ENCODE data around the gene CLSTN1. TPM values are rescaled to one million over a fixed set of nuclear protein-coding genes. Genes with fewer than 3 reads are reported as not detected.

CLSTN1 gene
- total RNA-seq, 1 experiment from 2014 or later: 143 TPM

GRCh38 chr1:9821710-9822109 lies 2.1 kb downstream of the CLSTN1 start:
- peak overlapping the region; percentile 75 for H3K27ac ChIP-seq (ENCODE audit: low read length)
- no peak for TF ChIP-seq POLR2AphosphoS5 (IDR thresholded peaks at IDR 0.05; ENCODE audit: low read depth, low read length)
- no peak for TF ChIP-seq TCF7L2 (IDR thresholded peaks at IDR 0.05; ENCODE audit: low read depth, low read length)
- no peak for TF ChIP-seq REST (IDR thresholded peaks at IDR 0.05; ENCODE audit: insufficient read depth in 1 of 2, low read depth in 2 of 2, low read length in 1 of 2)
- TF ChIP-seq SIN3A (IDR thresholded peaks at IDR 0.05; ENCODE audit: borderline replicate concordance, insufficient read depth, low read depth, low read length): no peak
- TF ChIP-seq CTCF (IDR thresholded peaks at IDR 0.05): no peak
- ChIA-PET POLR2A (no interaction called here), CTCF (no interaction called here)
- H3K9me3 ChIP-seq (ENCODE audit: control insufficient read depth, insufficient read depth, low read depth, low read length): no peaks in the 10 kb centered on the region
- peak overlapping the region in 1 of 2 experiments; percentile 61; a peak in 1 of 4 replicates for H3K4me3 ChIP-seq (ENCODE audit: low read depth in 2 of 2, low read length in 2 of 2)
- ATAC-seq (no peak), DNase-seq (ENCODE audit: low read depth, low spot score) (no peak)
- peaks cover 25% of the 10 kb centered on the region for H3K4me1 ChIP-seq (ENCODE audit: control insufficient read depth, insufficient read depth, low read length)
- intact Hi-C loops (cut with micrococcal nuclease; ENCODE audit: unreplicated experiment) (no loop called here), in situ Hi-C loops (cut with HindIII; ENCODE audit: low pct_unique_long_range_greater_than_20kb, low sequenced_read_pairs) (no loop called here)
- no peaks in the 10 kb centered on the region for H3K27me3 ChIP-seq (ENCODE audit: control insufficient read depth, insufficient read depth, low read length)
- no peaks in the 10 kb centered on the region; the same call in 1 of the 2 replicates for H3K36me3 ChIP-seq (ENCODE audit: control insufficient read depth, insufficient read depth, low read length)
- BruUV-seq (replicated peaks): TSS peak; percentile 82

GRCh38 chr1:9820521-9820920 lies 3.2 kb downstream of the CLSTN1 start:
- intact Hi-C loops (cut with micrococcal nuclease; ENCODE audit: unreplicated experiment): no loop called here
- no TSS peak for BruUV-seq (replicated peaks)

More at GRCh38 chr1:9820521-9820920, 3.2 kb downstream of the CLSTN1 start:
- no peaks in the 10 kb centered on the region; the same call in 1 of the 2 replicates for H3K36me3 ChIP-seq (ENCODE audit: control insufficient read depth, insufficient read depth, low read length)
- CTCF ChIA-PET: no interaction called here
- ATAC-seq (no peak), DNase-seq (ENCODE audit: low read depth, low spot score) (no peak)
- H3K4me3 ChIP-seq (ENCODE audit: low read depth in 2 of 2, low read length in 2 of 2): no peak overlapping the region
- H3K9me3 ChIP-seq (ENCODE audit: control insufficient read depth, insufficient read depth, low read depth, low read length): no peaks in the 10 kb centered on the region
- no peaks in the 10 kb centered on the region for H3K27me3 ChIP-seq (ENCODE audit: control insufficient read depth, insufficient read depth, low read length)
- H3K27ac ChIP-seq (ENCODE audit: low read length): no peak overlapping the region
- TF ChIP-seq TCF7L2 (IDR thresholded peaks at IDR 0.05; ENCODE audit: low read depth, low read length) (no peak), POLR2AphosphoS5 (IDR thresholded peaks at IDR 0.05; ENCODE audit: low read depth, low read length) (no peak), CTCF (IDR thresholded peaks at IDR 0.05) (no peak), REST (IDR thresholded peaks at IDR 0.05; ENCODE audit: insufficient read depth in 1 of 2, low read depth in 2 of 2, low read length in 1 of 2) (no peak), SIN3A (IDR thresholded peaks at IDR 0.05; ENCODE audit: borderline replicate concordance, insufficient read depth, low read depth, low read length) (no peak)
- POLR2A ChIA-PET: interaction anchor here (1.0 kb wide), 1 partner anchor 10 kb away, joined by 3 read pairs; no protein-coding TSS in a partner anchor
- in situ Hi-C loops (cut with HindIII; ENCODE audit: low pct_unique_long_range_greater_than_20kb, low sequenced_read_pairs): no loop called here
- peaks cover 22% of the 10 kb centered on the region for H3K4me1 ChIP-seq (ENCODE audit: control insufficient read depth, insufficient read depth, low read length)
